Stimulated activated CD4-positive, alpha-beta T cell treated with anti-CD3 and anti-CD28 coated beads, Interleukin-1b, Interleukin-23, amount 100 ng/mL, for 1 hour (primary cell): ENCODE data around the gene ZNF407.

Experiments
- DNase-seq, 2 donors: peaks; one replicate each; pipeline ENCODE4 v3.0.0-alpha.2; 2020; ENCODE audit warnings: low read depth in 2 of 2

ZNF407 gene

GRCh38 chr18:74669136-74669798 lies 71.6 kb downstream of the ZNF407 start:
- DNase-seq, result no peak

- DNase-seq, result no peak
Measured at GRCh38 chr18:74672371-74672770, 74.7 kb downstream of the ZNF407 start.

GRCh38 chr18:74674487-74674886 lies 76.8 kb downstream of the ZNF407 start:
- DNase-seq, result no peak

GRCh38 chr18:74679006-74679678 lies 81.5 kb downstream of the ZNF407 start:
- DNase-seq, result no peak

GRCh38 chr18:74679679-74680076 lies 82.0 kb downstream of the ZNF407 start:
- DNase-seq, result no peak

- DNase-seq, result no peak
Measured at GRCh38 chr18:74682141-74682990, 84.7 kb downstream of the ZNF407 start.

GRCh38 chr18:74682991-74683297 lies 85.3 kb downstream of the ZNF407 start:
- no peak for DNase-seq

GRCh38 chr18:74683573-74683972 lies 85.9 kb downstream of the ZNF407 start:
- no peak for DNase-seq

GRCh38 chr18:74689251-74689650 lies 91.6 kb downstream of the ZNF407 start:
- DNase-seq, result no peak

- no peak for DNase-seq
Measured at GRCh38 chr18:74692367-74693013, 94.8 kb downstream of the ZNF407 start.

- no peak for DNase-seq
Measured at GRCh38 chr18:74694436-74694835, 96.8 kb downstream of the ZNF407 start.

GRCh38 chr18:74695170-74695569 lies 97.5 kb downstream of the ZNF407 start:
- no peak for DNase-seq

- DNase-seq, result no peak
Measured at GRCh38 chr18:74698881-74699280, 101.2 kb downstream of the ZNF407 start.

GRCh38 chr18:74699455-74699854 lies 101.8 kb downstream of the ZNF407 start:
- DNase-seq, result no peak

- DNase-seq, result no peak
Measured at GRCh38 chr18:74702950-74703349, 105.3 kb downstream of the ZNF407 start.

GRCh38 chr18:74708169-74708568 lies 110.5 kb downstream of the ZNF407 start:
- DNase-seq, result no peak

GRCh38 chr18:74709452-74709851 lies 111.8 kb downstream of the ZNF407 start:
- DNase-seq, result no peak

GRCh38 chr18:74714120-74714519 lies 116.5 kb downstream of the ZNF407 start:
- no peak for DNase-seq

- DNase-seq, result no peak
Measured at GRCh38 chr18:74714791-74715190, 117.1 kb downstream of the ZNF407 start.

- DNase-seq, result no peak
Measured at GRCh38 chr18:74715306-74715705, 117.6 kb downstream of the ZNF407 start.

GRCh38 chr18:74715865-74716712 lies 118.4 kb downstream of the ZNF407 start:
- DNase-seq, result no peak
